Measurements from ENCODE around the gene MTMR2. TPM values are rescaled to one million over a fixed set of nuclear protein-coding genes. Genes with fewer than 3 reads are reported as not detected.

Gene MTMR2
- total and polyA plus RNA-seq, 9 of the 15 experiments (the other 6 are each of a cell fraction or from before 2014, with no cell fraction given) = 12.6 to 35.8 (median 25.2) TPM

- TF ChIP-seq FOXA3 (CRISPR knock-in tag; conservative IDR thresholded peaks at IDR 0.05 in 1 of 2, IDR thresholded peaks at IDR 0.05 in 1 of 2) = peak in 1 of 2 experiments; percentile 28; a peak in 1 of 4 replicates
- TF ChIP-seq ZNF133 (CRISPR knock-in tag; IDR thresholded peaks at IDR 0.05) = no peak
- TF ChIP-seq ETV5 (CRISPR knock-in tag; IDR thresholded peaks at IDR 0.05; ENCODE audit: low read depth) = no peak
- no peak for TF ChIP-seq ARID2 (IDR thresholded peaks at IDR 0.05)
- TF ChIP-seq FOSL1 (tag; conservative IDR thresholded peaks at IDR 0.05) = peak; percentile 1; the same call in 1 of the 2 replicates
- peak; percentile 91 for TF ChIP-seq TOE1 (IDR thresholded peaks at IDR 0.05; ENCODE audit: borderline replicate concordance)
- TF ChIP-seq TOE1 (CRISPR knock-in tag; IDR thresholded peaks at IDR 0.05; ENCODE audit: borderline replicate concordance, low read depth) = no peak
- TF ChIP-seq ELK3 (CRISPR knock-in tag; IDR thresholded peaks at IDR 0.05) = 0 out of 2 replicates have a peak, but pooled peaks have one; percentile 31
- TF ChIP-seq TEAD4 (IDR thresholded peaks at IDR 0.05; ENCODE audit: low read length) = no peak
- 0 out of 2 replicates have a peak, but pooled peaks have one; percentile 42 for TF ChIP-seq TEAD4 (CRISPR knock-in tag; IDR thresholded peaks at IDR 0.05; ENCODE audit: borderline replicate concordance)
- no peak for TF ChIP-seq ZNF175 (CRISPR knock-in tag; IDR thresholded peaks at IDR 0.05; ENCODE audit: low read depth)
- no peak for TF ChIP-seq ZNF583 (CRISPR knock-in tag; IDR thresholded peaks at IDR 0.05)
- TF ChIP-seq CEBPZ (IDR thresholded peaks at IDR 0.05; ENCODE audit: borderline replicate concordance, low read depth, low read length) = no peak
Measured at GRCh38 chr11:95790933-95791708, 132.8 kb downstream of the MTMR2 start (continued).
